ENCODE data around the gene CPN2. TPM values are rescaled to one million over a fixed set of nuclear protein-coding genes. Genes with fewer than 3 reads are reported as not detected.

The CPN2 gene
- total and polyA plus RNA-seq, 2 of the 13 experiments (the other 11 are each of a cell fraction or from before 2014, with no cell fraction given) = 26.7 to 27.7 TPM

GRCh38 chr3:194379231-194379630 lies 28.1 kb upstream of the CPN2 start (continued):
- no peak for TF ChIP-seq AHDC1 (CRISPR knock-in tag; IDR thresholded peaks at IDR 0.05; ENCODE audit: borderline replicate concordance)

- H4K20me1 ChIP-seq (ENCODE audit: insufficient read depth, low read length) = no peaks in the 10 kb centered on the region
- DNase-seq (ENCODE audit: low spot score) (no peak), ATAC-seq (no peak), FAIRE-seq (no peak)
- no TSS peak for BruUV-seq (replicated peaks)
- peaks cover 6 to 67% of the 10 kb centered on the region in 2 experiments for H3K27me3 ChIP-seq (ENCODE audit: control insufficient read depth in 1 of 2, insufficient read depth in 2 of 2, low read length in 2 of 2)
- H3K4me1 ChIP-seq (ENCODE audit: insufficient read depth, low read length) = no peaks in the 10 kb centered on the region
- no peak overlapping the region for H3K27ac ChIP-seq (ENCODE audit: extremely low read length, insufficient read depth, low read length)
- CTCF ChIA-PET (ENCODE audit: low intra/inter-chr PET ratio, low total read pairs) = no interaction called here
- no peak overlapping the region for H3K9ac ChIP-seq (ENCODE audit: insufficient read depth, low read depth, low read length)
- H2AFZ ChIP-seq (ENCODE audit: low read length) = no peak overlapping the region
- POLR2A ChIA-PET = no interaction called here
- no peaks in the 10 kb centered on the region for H3K79me2 ChIP-seq (ENCODE audit: insufficient read depth, low read length)
- no peaks in the 10 kb centered on the region for H3K36me3 ChIP-seq (replicated peaks in 1 of 2; ENCODE audit: control insufficient read depth in 1 of 2, insufficient read depth in 2 of 2, low read length in 2 of 2)
- H3K9me3 ChIP-seq (ENCODE audit: low read length) = no peaks in the 10 kb centered on the region
- whole genome bisulfite sequencing (ENCODE audit: low lambda C conversion rate) = 42% methylated on average over 1 of the region's 1 CpG
- in situ Hi-C loops (cut with HindIII; ENCODE audit: extremely low pct_ligation_motif_present, low pct_unique_long_range_greater_than_20kb) (no loop called here), intact Hi-C loops (cut with micrococcal nuclease; ENCODE audit: unreplicated experiment) (no loop called here)
- no peak overlapping the region for H3K4me3 ChIP-seq (replicated peaks in 1 of 3; ENCODE audit: insufficient read depth in 1 of 3, low read depth in 2 of 3, low read length in 3 of 3)
- H3K4me2 ChIP-seq (ENCODE audit: low read depth, low read length) = no peak overlapping the region
- no peak for TF ChIP-seq MEIS2 (CRISPR knock-in tag; IDR thresholded peaks at IDR 0.05)
- TF ChIP-seq MTF1 (CRISPR knock-in tag; IDR thresholded peaks at IDR 0.05) = no peak
- TF ChIP-seq DMTF1 (CRISPR knock-in tag; IDR thresholded peaks at IDR 0.05) = no peak
- no peak for TF ChIP-seq MIER2 (CRISPR knock-in tag; IDR thresholded peaks at IDR 0.05)
- no peak for TF ChIP-seq ZNF691 (CRISPR knock-in tag; IDR thresholded peaks at IDR 0.05; ENCODE audit: borderline replicate concordance, low read depth)
- TF ChIP-seq ZNF780A (CRISPR knock-in tag; IDR thresholded peaks at IDR 0.05) = no peak
- TF ChIP-seq NFE2L1 (CRISPR knock-in tag; IDR thresholded peaks at IDR 0.05; ENCODE audit: borderline replicate concordance) = no peak
- no peak for TF ChIP-seq ZFYVE20 (CRISPR knock-in tag; IDR thresholded peaks at IDR 0.05; ENCODE audit: borderline replicate concordance, low read depth)
- TF ChIP-seq GPBP1L1 (CRISPR knock-in tag; IDR thresholded peaks at IDR 0.05) = no peak
Measured at GRCh38 chr3:194377708-194378107, 26.6 kb upstream of the CPN2 start.
